H9 (cell line): Measurements from ENCODE around the gene PGBD2. TPM values are rescaled to one million over a fixed set of nuclear protein-coding genes. Genes with fewer than 3 reads are reported as not detected.

Experiments used
- DNase-seq: peaks from one replicate; pipeline ENCODE4 v3.0.0-alpha.2; 2017
- H2AFZ ChIP-seq: one replicate; pipeline ENCODE4 v1.6.1; 2013; ENCODE audit warnings: mild to moderate bottlenecking, low read length, control low read depth, moderate library complexity
- H2AK5ac ChIP-seq: 2 replicates; pipeline ENCODE4 v1.6.1; 2013; ENCODE audit warnings: low read length, control low read depth, mixed read lengths; ENCODE audit not compliant: insufficient read length
- H2BK120ac ChIP-seq: one replicate; pipeline ENCODE4 v1.6.1; 2013; ENCODE audit warnings: low read depth, mild to moderate bottlenecking, low read length, control low read depth, inconsistent platforms; ENCODE audit not compliant: poor library complexity, severe bottlenecking
- H2BK12ac ChIP-seq: 2 replicates; pipeline ENCODE4 v1.6.1; 2013; ENCODE audit warnings: low read length, control low read depth, mixed read lengths, low read depth; ENCODE audit not compliant: insufficient read length
- H2BK15ac ChIP-seq: 2 replicates; pipeline ENCODE4 v1.6.1; 2013; ENCODE audit warnings: low read depth, low read length, control low read depth
- H2BK20ac ChIP-seq: one replicate; pipeline ENCODE4 v1.6.1; 2013; ENCODE audit warnings: low read depth, mild to moderate bottlenecking, low read length, control low read depth, inconsistent platforms; ENCODE audit not compliant: poor library complexity, severe bottlenecking
- H2BK5ac ChIP-seq: 2 replicates; pipeline ENCODE4 v1.6.1; 2013; ENCODE audit warnings: low read length, control low read depth, mixed read lengths; ENCODE audit not compliant: insufficient read length
- H3K14ac ChIP-seq: 2 replicates; pipeline ENCODE4 v1.6.1; 2013; ENCODE audit warnings: low read length, control low read depth; ENCODE audit not compliant: insufficient read depth
- H3K18ac ChIP-seq: 2 replicates; pipeline ENCODE4 v1.6.1; 2013; ENCODE audit warnings: low read depth, mild to moderate bottlenecking, mixed read lengths, low read length, control low read depth; ENCODE audit not compliant: insufficient read length
- H3K23ac ChIP-seq: 2 replicates; pipeline ENCODE4 v1.6.1; 2013; ENCODE audit warnings: low read length, control low read depth, mixed read lengths, low read depth; ENCODE audit not compliant: insufficient read length
- H3K23me2 ChIP-seq: 2 replicates; pipeline ENCODE4 v1.6.1; 2013; ENCODE audit warnings: low read depth, mild to moderate bottlenecking, mixed read lengths, low read length, control low read depth; ENCODE audit not compliant: insufficient read length, poor library complexity, severe bottlenecking
- H3K27ac ChIP-seq: 2 replicates; pipeline ENCODE4 v1.5.1; 2013; ENCODE audit warnings: low read length, control low read depth, mixed read lengths, low read depth; ENCODE audit not compliant: insufficient read length
- H3K27me3 ChIP-seq: 2 replicates; pipeline ENCODE4 v1.6.1; 2013; ENCODE audit warnings: low read length, control low read depth, inconsistent platforms; ENCODE audit not compliant: insufficient read depth
- H3K4ac ChIP-seq: 2 replicates; pipeline ENCODE4 v1.6.1; 2013; ENCODE audit warnings: low read depth, mild to moderate bottlenecking, control low read depth, inconsistent platforms, low read length, moderate library complexity
- H3K4me1 ChIP-seq: 2 replicates; pipeline ENCODE4 v1.6.1; 2013; ENCODE audit warnings: low read length, control low read depth, inconsistent platforms; ENCODE audit not compliant: insufficient read depth
- H3K4me2 ChIP-seq: 2 replicates; pipeline ENCODE4 v1.6.1; 2013; ENCODE audit warnings: low read length, control low read depth, mixed read lengths; ENCODE audit not compliant: insufficient read length, insufficient read depth
- H3K56ac ChIP-seq: 2 replicates; pipeline ENCODE4 v1.6.1; 2013; ENCODE audit warnings: low read depth, mild to moderate bottlenecking, mixed read lengths, low read length, control low read depth; ENCODE audit not compliant: insufficient read length
- H3K79me1 ChIP-seq: 2 replicates; pipeline ENCODE4 v1.6.1; 2013; ENCODE audit warnings: low read depth, mild to moderate bottlenecking, moderate library complexity, low read length, control low read depth, inconsistent platforms; ENCODE audit not compliant: insufficient read depth, poor library complexity, severe bottlenecking
- H3K79me2 ChIP-seq: 2 replicates; pipeline ENCODE4 v1.6.1; 2013; ENCODE audit warnings: low read length, control low read depth, inconsistent platforms; ENCODE audit not compliant: insufficient read depth
- H3K9ac ChIP-seq: 2 replicates; pipeline ENCODE4 v1.6.1; 2013; ENCODE audit warnings: low read length, control low read depth, mixed read lengths; ENCODE audit not compliant: insufficient read length; ENCODE audit errors: extremely low read depth
- H3K9me3 ChIP-seq: one replicate; pipeline ENCODE4 v1.6.1; 2013; ENCODE audit warnings: low read depth, low read length, inconsistent platforms; ENCODE audit not compliant: control insufficient read depth
- H3T11ph ChIP-seq: one replicate; pipeline ENCODE4 v1.6.1; 2013; ENCODE audit warnings: mild to moderate bottlenecking, low read length, control low read depth, inconsistent platforms
- H4K20me1 ChIP-seq: one replicate; pipeline ENCODE4 v1.6.1; 2013; ENCODE audit not compliant: control insufficient read depth, insufficient read length, insufficient read depth
- H4K5ac ChIP-seq: 2 replicates; pipeline ENCODE4 v1.6.1; 2013; ENCODE audit warnings: low read depth, mild to moderate bottlenecking, mixed read lengths, low read length, control low read depth; ENCODE audit not compliant: insufficient read length
- H4K8ac ChIP-seq: replicated peaks from 2 replicates; pipeline ENCODE4 v1.6.1; 2013; ENCODE audit warnings: low read length, control low read depth, mixed read lengths, low read depth; ENCODE audit not compliant: insufficient read length
- H4K91ac ChIP-seq: 2 replicates; pipeline ENCODE4 v1.6.1; 2013; ENCODE audit warnings: low read depth, mild to moderate bottlenecking, moderate library complexity, mixed read lengths, low read length, control low read depth; ENCODE audit not compliant: insufficient read length
- H3K27ac Mint-ChIP-seq, 3 experiments: 2 replicates in 2 of 3; 3 replicates in 1 of 3; pipeline ENCODE4 v1.8.0; 2020 to 2021; ENCODE audit warnings: mixed read lengths in 3 of 3, mild to moderate bottlenecking in 1 of 3, moderate library complexity in 1 of 3
- H3K27me3 Mint-ChIP-seq: 2 replicates; pipeline ENCODE4 v1.8.0; 2021; ENCODE audit warnings: low read depth, mild to moderate bottlenecking, moderate library complexity, mixed read lengths
- H3K36me3 Mint-ChIP-seq, 3 experiments: 2 replicates in 2 of 3; 3 replicates in 1 of 3; pipeline ENCODE4 v1.8.0; 2020 to 2021; ENCODE audit warnings: low read depth in 3 of 3, mixed read lengths in 3 of 3; ENCODE audit not compliant: insufficient read depth in 1 of 3
- H3K4me1 Mint-ChIP-seq, 2 experiments: 2 replicates each; pipeline ENCODE4 v1.8.0; 2020; ENCODE audit warnings: mixed read lengths in 2 of 2
- H3K4me3 Mint-ChIP-seq, 2 experiments: 2 replicates in 1 of 2; 3 replicates in 1 of 2; pipeline ENCODE4 v1.8.0; 2020 to 2021; ENCODE audit warnings: mild to moderate bottlenecking in 2 of 2, mixed read lengths in 2 of 2, moderate library complexity in 1 of 2
- H3K9me3 Mint-ChIP-seq, 2 experiments: 2 replicates in 1 of 2; 3 replicates in 1 of 2; pipeline ENCODE4 v1.8.0; 2020; ENCODE audit warnings: mild to moderate bottlenecking in 2 of 2, mixed read lengths in 2 of 2, moderate library complexity in 1 of 2
- WGBS: extraction: QIAGEN DNeasy Blood & Tissue Kit; methylation state at CpG from one replicate; pipeline ENCODE4 v1.1.7; 2013; ENCODE audit warnings: missing lambda C conversion rate, low lambda C conversion rate, mixed read lengths; ENCODE audit not compliant: insufficient read length; ENCODE audit errors: extremely low coverage; 5-methylcytosine and 5-hydroxymethylcytosine counted together
- total RNA-seq: library from RNA; stranded (reverse); gene quantifications from 2 replicates; pipeline ENCODE4 v1.2.1, GENCODE V29; 2021
- TF ChIP-seq, protein P1 (sequence below): fragments of 200-600 bp; sonication (generic); conservative IDR thresholded peaks from 3 replicates; pipeline ENCODE4 v1.8.0; 2021; ENCODE audit warnings: antibody characterized with exemption, mild to moderate bottlenecking

PGBD2 gene
- total RNA-seq, 1 experiment from 2014 or later: 10.4 TPM

DNA sequence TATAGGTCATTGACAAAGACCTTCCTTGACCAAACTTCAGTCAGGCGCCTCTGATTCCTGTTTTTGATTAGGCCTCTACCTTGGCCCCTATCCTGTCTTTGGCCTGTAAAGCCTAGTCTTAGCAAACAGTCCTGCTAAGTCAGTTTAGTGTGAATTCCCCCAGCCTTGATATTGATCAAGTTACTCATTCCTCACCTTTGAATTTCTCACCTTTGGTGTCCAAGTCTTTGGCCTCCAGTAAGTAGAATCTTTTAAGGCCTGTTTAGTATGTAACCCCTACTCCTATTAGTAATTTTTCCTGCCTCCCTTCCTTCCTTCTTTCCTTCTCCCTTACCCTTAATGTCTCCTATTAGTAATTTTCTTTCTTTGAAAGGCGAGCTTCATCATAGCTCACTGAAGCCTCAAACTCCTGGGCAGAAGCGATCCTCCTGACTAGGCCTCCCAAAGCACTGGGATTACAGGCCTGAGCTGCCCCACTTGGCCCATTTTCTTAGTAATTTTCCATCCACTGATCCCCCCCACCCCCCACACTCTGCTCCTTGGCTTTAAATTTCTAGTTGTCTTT lies 34.1 kb upstream of the PGBD2 start:
- H3K23ac ChIP-seq: no peak overlapping the region
- H2AFZ ChIP-seq: peak overlapping the region; percentile 27
- H3K4me1 ChIP-seq: no peaks in the 10 kb centered on the region
- Mint-ChIP-seq H3K27ac (no peak overlapping the region; a peak in 1 of 7 replicates), H3K9me3 (peaks cover 2 to 7% of the 10 kb centered on the region in 2 experiments; a peak in 2 of 5 replicates), H3K4me3 (peak overlapping the region; percentile 95 to 97), H3K27me3 (peaks cover 9% of the 10 kb centered on the region), H3K36me3 (no peaks in the 10 kb centered on the region; a peak in 1 of 7 replicates), H3K4me1 (peaks cover 5 to 11% of the 10 kb centered on the region in 2 experiments; a peak in 2 of 4 replicates)
- no peak overlapping the region for H2AK5ac ChIP-seq
- TF ChIP-seq, protein P1, sequence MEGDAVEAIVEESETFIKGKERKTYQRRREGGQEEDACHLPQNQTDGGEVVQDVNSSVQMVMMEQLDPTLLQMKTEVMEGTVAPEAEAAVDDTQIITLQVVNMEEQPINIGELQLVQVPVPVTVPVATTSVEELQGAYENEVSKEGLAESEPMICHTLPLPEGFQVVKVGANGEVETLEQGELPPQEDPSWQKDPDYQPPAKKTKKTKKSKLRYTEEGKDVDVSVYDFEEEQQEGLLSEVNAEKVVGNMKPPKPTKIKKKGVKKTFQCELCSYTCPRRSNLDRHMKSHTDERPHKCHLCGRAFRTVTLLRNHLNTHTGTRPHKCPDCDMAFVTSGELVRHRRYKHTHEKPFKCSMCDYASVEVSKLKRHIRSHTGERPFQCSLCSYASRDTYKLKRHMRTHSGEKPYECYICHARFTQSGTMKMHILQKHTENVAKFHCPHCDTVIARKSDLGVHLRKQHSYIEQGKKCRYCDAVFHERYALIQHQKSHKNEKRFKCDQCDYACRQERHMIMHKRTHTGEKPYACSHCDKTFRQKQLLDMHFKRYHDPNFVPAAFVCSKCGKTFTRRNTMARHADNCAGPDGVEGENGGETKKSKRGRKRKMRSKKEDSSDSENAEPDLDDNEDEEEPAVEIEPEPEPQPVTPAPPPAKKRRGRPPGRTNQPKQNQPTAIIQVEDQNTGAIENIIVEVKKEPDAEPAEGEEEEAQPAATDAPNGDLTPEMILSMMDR: no peak
- H2BK20ac ChIP-seq: no peak overlapping the region
- H3K27me3 ChIP-seq: no peaks in the 10 kb centered on the region
- H3K9me3 ChIP-seq: no peaks in the 10 kb centered on the region
- no peak overlapping the region for H3K14ac ChIP-seq
- no peak overlapping the region for H3K56ac ChIP-seq
- H2BK12ac ChIP-seq: no peak overlapping the region
- no peaks in the 10 kb centered on the region for H3K79me2 ChIP-seq
- DNase-seq: no peak
- no peaks in the 10 kb centered on the region for H4K20me1 ChIP-seq
- no peak overlapping the region for H3K18ac ChIP-seq
- no CpG with 5 or more reads among the region's 3 CpGs for WGBS
- no peak overlapping the region for H3K27ac ChIP-seq
- no peak overlapping the region for H2BK5ac ChIP-seq
- no peak overlapping the region for H2BK15ac ChIP-seq
- H3K23me2 ChIP-seq: no peaks in the 10 kb centered on the region
- H2BK120ac ChIP-seq: peak overlapping the region; percentile 14
- no peak overlapping the region for H4K8ac ChIP-seq
- H4K91ac ChIP-seq: no peak overlapping the region
- H4K5ac ChIP-seq: no peak overlapping the region
- no peak overlapping the region for H3T11ph ChIP-seq
- no peak overlapping the region for H3K9ac ChIP-seq
- no peak overlapping the region for H3K4me2 ChIP-seq
- no peak overlapping the region for H3K4ac ChIP-seq
- H3K79me1 ChIP-seq: no peaks in the 10 kb centered on the region
